HG02571 (cell line): ENCODE measurements around the gene EXOC6.
"Not testable (repeated sequence)": the region's sequence is repeated elsewhere in the genome, so short reads cannot be mapped to it uniquely, and the experiment has no call there.

ENCODE experiments used
- ATAC-seq: cut with Tn5 transposase; IDR thresholded peaks from one replicate; pipeline ENCODE4 v1.9.1; 2021; ENCODE audit warnings: mild to moderate bottlenecking, moderate library complexity; ENCODE audit not compliant: unreplicated experiment

Gene EXOC6

GRCh38 chr10:92929896-92930295 lies 81.6 kb downstream of the EXOC6 start:
- ATAC-seq = no peak

- ATAC-seq = no peak
These were observed 83.3 kb downstream of the EXOC6 start for GRCh38 chr10:92931597-92931996.

- ATAC-seq = no peak
These were observed 89.6 kb downstream of the EXOC6 start for GRCh38 chr10:92937876-92938275.

- no peak for ATAC-seq
These were observed 90.5 kb downstream of the EXOC6 start for GRCh38 chr10:92938841-92939240.

GRCh38 chr10:92942226-92942625 lies 93.9 kb downstream of the EXOC6 start:
- ATAC-seq = no peak

GRCh38 chr10:92946491-92946890 lies 98.2 kb downstream of the EXOC6 start:
- ATAC-seq = no peak

GRCh38 chr10:92952573-92952972 lies 104.3 kb downstream of the EXOC6 start:
- not testable (repeated sequence) for ATAC-seq

- ATAC-seq = no peak
These were observed 109.1 kb downstream of the EXOC6 start for GRCh38 chr10:92957223-92958010.

GRCh38 chr10:92961638-92962037 lies 113.3 kb downstream of the EXOC6 start:
- no peak for ATAC-seq

GRCh38 chr10:92965314-92965713 lies 117.0 kb downstream of the EXOC6 start:
- no peak for ATAC-seq

GRCh38 chr10:92967641-92968040 lies 119.3 kb downstream of the EXOC6 start:
- ATAC-seq = no peak

- ATAC-seq = no peak
These were observed 120.8 kb downstream of the EXOC6 start for GRCh38 chr10:92969151-92969550.

GRCh38 chr10:92970301-92971070 lies 122.2 kb downstream of the EXOC6 start:
- no peak for ATAC-seq

GRCh38 chr10:92972066-92972870 lies 123.9 kb downstream of the EXOC6 start:
- no peak for ATAC-seq

GRCh38 chr10:92972886-92973285 lies 124.6 kb downstream of the EXOC6 start:
- ATAC-seq = no peak

- ATAC-seq = not testable (repeated sequence)
These were observed 128.0 kb downstream of the EXOC6 start for GRCh38 chr10:92976278-92976677.

GRCh38 chr10:92989250-92989649 lies 140.9 kb downstream of the EXOC6 start:
- no peak for ATAC-seq

- no peak for ATAC-seq
These were observed 142.3 kb downstream of the EXOC6 start for GRCh38 chr10:92990615-92991014.

GRCh38 chr10:92991513-92991912 lies 143.2 kb downstream of the EXOC6 start:
- no peak for ATAC-seq

GRCh38 chr10:92993699-92994272 lies 145.5 kb downstream of the EXOC6 start:
- no peak for ATAC-seq

- ATAC-seq = no peak
These were observed 147.2 kb downstream of the EXOC6 start for GRCh38 chr10:92995509-92995908.
